HG02763 (cell line): ENCODE results near the gene BMPR1B.

Source experiments
- ATAC-seq: cut with Tn5 transposase; IDR thresholded peaks from one replicate; pipeline ENCODE4 v1.9.1; 2021; ENCODE audit warnings: mild to moderate bottlenecking, moderate library complexity; ENCODE audit not compliant: unreplicated experiment

The BMPR1B gene

GRCh38 chr4:94762326-94762725 lies 4.6 kb downstream of the BMPR1B start:
- no peak for ATAC-seq

GRCh38 chr4:94763005-94763404 lies 5.2 kb downstream of the BMPR1B start:
- no peak for ATAC-seq

- ATAC-seq: no peak
These were observed 5.7 kb downstream of the BMPR1B start for GRCh38 chr4:94763500-94763899.

GRCh38 chr4:94764069-94764468 lies 6.3 kb downstream of the BMPR1B start:
- ATAC-seq: no peak

GRCh38 chr4:94765174-94765573 lies 7.4 kb downstream of the BMPR1B start:
- ATAC-seq: no peak

GRCh38 chr4:94765648-94766047 lies 7.9 kb downstream of the BMPR1B start:
- no peak for ATAC-seq

GRCh38 chr4:94766856-94767255 lies 9.1 kb downstream of the BMPR1B start:
- ATAC-seq: no peak

GRCh38 chr4:94767446-94767845 lies 9.7 kb downstream of the BMPR1B start:
- no peak for ATAC-seq

GRCh38 chr4:94782707-94783106 lies 25.0 kb downstream of the BMPR1B start:
- ATAC-seq: no peak

- ATAC-seq: no peak
These were observed 33.9 kb downstream of the BMPR1B start for GRCh38 chr4:94791701-94792100.

GRCh38 chr4:94798808-94799207 lies 41.1 kb downstream of the BMPR1B start:
- no peak for ATAC-seq

GRCh38 chr4:94801016-94801415 lies 43.3 kb downstream of the BMPR1B start:
- no peak for ATAC-seq

- no peak for ATAC-seq
These were observed 44.3 kb downstream of the BMPR1B start for GRCh38 chr4:94802091-94802490.

- no peak for ATAC-seq
These were observed 45.4 kb downstream of the BMPR1B start for GRCh38 chr4:94803181-94803580.

- ATAC-seq: no peak
These were observed 46.9 kb downstream of the BMPR1B start for GRCh38 chr4:94804650-94805049.

- no peak for ATAC-seq
These were observed 48.6 kb downstream of the BMPR1B start for GRCh38 chr4:94806376-94806775.

GRCh38 chr4:94811643-94812042 lies 53.9 kb downstream of the BMPR1B start:
- ATAC-seq: no peak

- no peak for ATAC-seq
These were observed 55.5 kb downstream of the BMPR1B start for GRCh38 chr4:94813221-94813620.

- no peak for ATAC-seq
These were observed 56.5 kb downstream of the BMPR1B start for GRCh38 chr4:94814237-94814636.

GRCh38 chr4:94819371-94820168 lies 61.8 kb downstream of the BMPR1B start:
- no peak for ATAC-seq

- no peak for ATAC-seq
These were observed 68.5 kb downstream of the BMPR1B start for GRCh38 chr4:94826206-94826605.

- ATAC-seq: no peak
These were observed 69.8 kb downstream of the BMPR1B start for GRCh38 chr4:94827481-94828110.

GRCh38 chr4:94828882-94829281 lies 71.1 kb downstream of the BMPR1B start:
- ATAC-seq: no peak
